ENCODE measurements around the gene KDM5B.
"Not testable (repeated sequence)": the region's sequence is repeated elsewhere in the genome, so short reads cannot be mapped to it uniquely, and the experiment has no call there.

KDM5B gene

DNA sequence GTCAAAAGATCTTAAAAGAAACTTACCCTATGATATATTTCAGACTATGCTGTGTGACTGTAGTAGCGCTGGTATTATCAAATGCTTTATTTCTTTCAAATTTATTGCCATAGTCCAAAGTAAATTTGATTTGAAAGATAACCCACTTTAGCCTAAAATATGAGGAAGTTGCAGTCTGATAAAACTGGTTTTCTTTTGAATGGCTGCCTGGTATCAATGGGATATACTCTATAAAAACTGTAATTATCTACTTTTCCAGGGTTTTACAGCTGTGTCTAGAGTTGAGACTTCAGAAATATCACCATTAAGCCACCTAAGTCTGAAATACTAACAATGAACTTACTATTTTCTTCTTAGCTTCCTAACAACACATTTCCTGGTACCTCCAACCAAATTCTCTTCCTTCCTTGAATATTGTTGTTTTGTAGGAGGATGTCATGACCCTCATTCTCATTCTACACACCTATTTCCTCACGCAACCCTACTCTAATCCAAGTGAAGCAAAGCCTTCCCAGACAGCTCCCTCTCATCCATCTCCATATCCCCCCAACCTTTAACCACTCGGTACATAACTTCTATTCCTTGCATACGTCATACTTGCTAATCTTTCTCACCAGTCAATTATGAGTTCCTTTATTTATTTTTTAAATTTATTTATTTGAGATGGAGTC is 17.0 kb downstream of the KDM5B start:
- DNase-seq (ENCODE audit: low read depth) = no peak

DNA sequence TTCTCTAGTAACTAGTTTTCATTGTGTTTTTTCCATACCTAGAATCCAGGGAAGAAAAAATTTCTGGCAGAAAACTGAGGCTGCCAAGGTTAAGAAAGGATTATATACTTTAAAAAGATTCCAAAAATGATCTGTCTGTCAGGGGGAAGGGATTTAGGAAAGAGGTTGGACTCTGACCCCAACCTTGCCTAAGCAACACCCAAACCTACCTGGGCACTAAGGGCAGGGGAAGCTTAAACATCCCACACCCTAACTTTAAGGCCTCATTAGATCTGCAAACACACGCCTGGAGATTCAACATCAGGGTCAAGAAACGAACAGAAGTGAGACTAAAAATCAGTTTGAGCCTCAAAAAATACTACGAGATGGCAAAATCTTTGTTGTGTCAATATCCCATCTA is 19.4 kb downstream of the KDM5B start:
- DNase-seq (ENCODE audit: low read depth) = no peak

DNA sequence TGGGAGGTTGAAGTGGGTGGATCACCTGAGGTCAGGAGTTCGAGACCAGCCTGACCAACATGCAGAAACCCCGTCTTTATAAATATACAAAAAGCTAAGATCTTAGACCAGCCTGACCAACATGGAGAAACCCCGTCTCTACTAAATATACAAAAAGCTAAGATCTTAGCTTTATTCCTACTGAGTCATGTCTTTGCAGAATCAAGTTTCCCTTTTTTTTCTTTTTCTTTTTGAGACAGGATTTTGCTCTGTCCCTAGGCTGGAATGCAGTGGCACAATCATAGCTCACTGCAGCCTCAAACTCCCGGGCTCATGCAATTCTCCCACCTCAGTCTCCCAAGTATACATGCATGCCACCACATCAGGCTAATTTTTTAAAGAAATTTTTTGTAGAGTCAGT is 21.4 kb downstream of the KDM5B start:
- DNase-seq (ENCODE audit: low read depth) = no peak

DNA sequence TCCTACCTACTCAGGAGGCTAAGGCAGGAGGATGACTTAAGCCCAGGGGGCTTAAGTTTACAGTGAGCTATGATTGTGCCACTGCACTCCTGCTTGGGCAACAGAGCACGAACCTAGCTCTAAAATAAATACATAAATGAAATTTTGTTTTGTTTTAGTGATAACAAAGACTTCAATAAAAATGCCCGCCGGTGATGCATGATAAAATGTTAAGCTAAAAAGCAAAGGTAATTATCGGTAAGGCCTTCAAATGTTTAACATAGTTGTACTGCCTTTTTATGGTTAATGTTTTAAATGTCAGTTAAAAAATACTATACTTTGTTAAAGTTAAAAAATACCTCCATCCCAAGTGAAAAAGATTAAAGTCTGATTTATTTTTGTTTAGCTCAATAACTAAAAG is 27.0 kb downstream of the KDM5B start:
- no peak for DNase-seq (ENCODE audit: low read depth)

DNA sequence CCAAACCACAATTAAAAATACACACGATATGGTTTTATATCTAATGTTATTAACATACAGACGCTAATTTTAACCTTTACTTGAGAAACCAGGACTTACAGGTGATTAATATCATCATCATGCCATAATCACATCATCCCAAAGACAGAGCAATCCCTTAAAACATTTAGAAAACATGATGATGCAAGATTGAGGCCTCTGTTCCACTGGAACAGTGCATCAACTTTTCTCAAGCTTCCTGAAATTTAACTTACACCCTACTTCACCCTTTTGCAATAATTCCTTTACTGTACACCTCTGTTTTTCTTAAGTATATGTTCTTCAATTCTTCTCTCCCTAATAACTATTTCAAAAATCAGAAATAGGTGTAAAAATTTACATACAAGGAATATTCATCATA is 38.1 kb downstream of the KDM5B start:
- DNase-seq (ENCODE audit: low read depth) = no peak

DNA sequence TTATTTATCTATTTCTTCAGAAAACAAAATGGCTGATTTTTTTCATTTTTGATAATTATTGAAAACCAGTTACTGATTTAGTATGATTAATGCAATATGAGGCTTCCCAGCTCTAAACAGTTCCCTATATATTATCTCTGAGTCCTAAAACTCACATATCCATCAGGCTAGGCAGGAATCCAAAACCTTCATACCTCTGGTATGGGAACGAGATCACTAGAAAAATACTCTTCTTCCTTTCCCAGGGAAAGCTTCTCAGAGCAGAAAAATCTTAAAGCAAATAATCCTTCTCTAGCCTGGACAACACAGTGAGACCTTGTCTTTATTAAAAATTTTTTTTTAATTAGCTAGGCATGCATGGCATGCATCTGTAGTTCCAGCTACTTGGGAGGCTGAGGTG is 42.5 kb downstream of the KDM5B start:
- DNase-seq (ENCODE audit: low read depth) = no peak

DNA sequence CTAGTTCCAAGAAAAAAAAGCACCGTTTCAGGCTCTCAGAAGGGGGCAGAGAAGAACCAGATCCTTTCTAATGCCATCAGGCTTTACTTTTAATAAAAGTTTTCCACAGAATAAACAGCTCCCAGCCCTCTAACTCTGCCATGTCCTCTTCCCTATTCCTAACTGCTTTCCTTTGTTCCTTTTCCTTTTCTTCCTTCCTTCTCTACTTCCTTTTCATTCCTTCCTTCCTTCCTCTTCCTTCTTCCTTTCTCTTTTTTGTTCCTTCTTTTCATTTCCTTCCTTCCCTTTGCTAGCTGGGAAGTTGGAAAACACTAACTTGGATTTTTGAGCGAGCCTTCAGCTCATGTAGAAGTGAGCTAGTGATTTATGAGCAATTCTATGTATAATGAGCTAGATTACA is 46.2 kb downstream of the KDM5B start:
- DNase-seq (ENCODE audit: low read depth) = no peak

DNA sequence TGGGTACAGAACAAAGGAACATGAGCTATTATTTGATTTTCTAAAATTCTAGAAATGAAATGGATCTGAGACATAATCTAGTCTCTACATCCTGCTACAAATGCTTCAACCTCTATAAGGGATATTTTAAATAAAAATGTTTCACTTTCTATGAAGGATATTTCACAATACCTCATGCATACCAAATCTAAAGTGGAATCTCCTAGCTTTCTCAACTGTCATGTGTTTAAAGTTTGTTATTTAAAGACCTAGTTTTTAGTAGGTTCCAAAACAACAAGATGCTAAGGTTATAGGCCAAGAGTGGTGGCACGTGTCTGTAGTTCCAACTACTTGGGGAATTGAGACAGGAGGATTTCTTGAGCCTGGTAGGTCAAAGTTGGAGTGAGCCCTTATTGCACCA is 47.6 kb downstream of the KDM5B start:
- no peak for DNase-seq (ENCODE audit: low read depth)

DNA sequence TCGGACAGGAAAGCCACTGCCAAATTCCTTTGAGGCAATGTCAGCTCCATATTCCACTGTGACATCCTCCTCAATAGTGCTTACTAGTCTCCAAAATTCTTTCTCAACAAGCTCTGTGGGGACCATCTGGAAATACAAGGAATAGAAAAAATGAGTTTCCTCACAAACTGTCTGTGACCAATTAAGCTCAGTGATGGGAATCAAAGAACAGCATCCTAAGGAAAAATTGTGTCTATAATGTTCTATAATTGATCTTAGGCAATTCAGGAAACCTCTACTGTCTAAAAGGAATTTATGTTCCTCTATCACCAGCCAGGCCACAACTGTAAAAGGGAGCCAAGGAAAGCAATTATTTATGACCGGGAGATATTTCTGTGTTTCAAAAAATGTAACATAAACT is 51.8 kb downstream of the KDM5B start:
- DNase-seq (ENCODE audit: low read depth) = no peak

DNA sequence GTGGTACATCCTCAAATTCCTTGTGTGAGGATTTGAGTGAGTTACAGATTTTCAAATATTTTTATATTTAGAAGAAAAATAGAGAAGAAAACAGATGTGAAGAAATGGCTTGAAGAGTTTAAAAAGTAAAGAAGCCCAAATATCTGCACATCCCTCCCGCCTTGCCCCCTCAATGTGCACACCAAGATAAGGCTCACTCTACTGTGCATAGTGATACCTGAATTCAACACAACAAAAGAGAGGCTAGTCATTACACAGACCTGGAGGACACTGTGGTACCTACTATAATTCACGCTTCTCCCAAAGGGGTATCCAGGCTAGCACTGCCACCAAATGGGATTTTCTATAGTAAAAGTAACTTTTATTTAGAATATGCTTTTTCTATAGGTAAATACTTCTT is 53.9 kb downstream of the KDM5B start:
- DNase-seq (ENCODE audit: low read depth) = no peak

DNA sequence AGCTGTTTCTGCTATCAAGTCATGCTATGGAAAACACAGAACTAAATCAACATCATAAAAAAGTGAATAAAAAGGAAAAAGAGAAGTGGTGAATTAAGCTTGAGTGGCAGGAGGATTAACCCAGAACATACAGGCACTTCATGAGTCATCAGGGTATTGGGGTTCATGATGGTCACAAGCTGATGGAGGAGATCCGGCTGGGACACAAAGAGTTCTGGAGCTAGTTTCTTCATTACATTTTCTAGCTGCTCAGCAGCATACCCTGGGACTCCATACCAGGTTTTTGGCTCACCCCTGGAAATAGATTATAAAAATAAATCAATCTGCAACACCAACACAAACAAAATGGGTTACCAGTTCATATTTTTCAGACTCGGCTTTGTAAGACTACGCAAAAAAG is 55.4 kb downstream of the KDM5B start:
- no peak for DNase-seq (ENCODE audit: low read depth)

DNA sequence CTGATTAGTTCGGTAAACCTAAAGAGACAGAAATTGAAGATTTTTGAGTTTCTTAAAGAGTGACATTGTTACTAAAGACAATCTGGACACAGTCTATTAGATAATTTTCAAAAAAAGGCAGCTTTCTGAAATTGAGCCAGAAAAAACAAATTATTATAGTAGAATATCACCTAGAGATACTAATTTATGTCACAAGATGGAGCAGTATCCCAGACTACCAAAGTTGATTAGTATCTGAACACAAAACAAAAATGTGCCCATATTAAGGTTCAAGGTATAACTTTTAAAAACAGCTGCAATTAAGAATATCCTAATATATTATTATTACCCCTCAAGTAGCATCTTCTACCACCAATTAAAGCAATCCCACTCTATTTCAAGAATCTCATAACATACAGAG is 57.5 kb downstream of the KDM5B start:
- no peak for DNase-seq (ENCODE audit: low read depth)

DNA sequence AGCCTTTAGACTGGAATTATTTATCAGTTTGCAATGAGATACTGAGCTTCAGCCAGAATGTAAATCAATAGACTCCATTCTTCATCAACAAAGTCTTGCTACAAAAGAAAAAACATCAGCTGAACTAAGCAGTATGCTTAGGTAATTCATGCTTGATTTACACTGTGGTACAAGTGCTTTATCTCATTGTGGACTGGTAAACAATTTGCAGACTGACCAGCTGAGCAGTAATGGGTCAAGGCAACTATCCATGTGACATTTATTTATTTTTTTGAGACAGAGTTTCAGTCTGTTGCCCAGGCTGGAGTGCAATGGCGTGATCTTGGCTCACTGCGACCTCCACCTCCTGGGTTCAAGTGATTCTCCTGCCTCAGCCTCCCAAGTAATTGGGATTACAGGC is 58.2 kb downstream of the KDM5B start:
- DNase-seq (ENCODE audit: low read depth) = no peak

DNA sequence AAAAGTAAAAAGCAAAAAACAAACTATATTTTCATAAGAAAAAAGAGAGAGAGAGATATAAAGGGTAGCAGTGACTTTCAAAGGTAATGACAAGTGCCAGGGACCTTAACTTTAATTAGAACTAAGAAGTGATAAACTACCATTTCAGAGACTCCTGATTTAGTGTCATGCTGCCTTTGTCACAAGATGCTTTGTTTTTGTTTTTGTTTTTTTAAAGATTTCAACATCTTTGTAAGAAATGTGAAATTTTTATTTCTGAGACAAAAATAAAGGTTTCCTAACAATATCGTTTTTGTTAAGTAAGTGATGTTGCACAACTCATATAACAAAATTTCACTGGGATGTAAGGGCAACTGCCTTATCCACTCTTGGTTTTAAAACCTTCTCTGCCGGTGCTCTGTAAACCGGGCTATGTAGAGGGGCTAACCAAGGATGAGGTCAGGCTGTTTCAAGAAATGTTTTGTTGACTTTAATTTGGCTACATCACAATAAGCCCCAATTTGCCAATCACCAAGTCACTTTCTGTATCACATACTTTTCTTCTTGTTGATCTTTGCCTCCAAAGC is 62.8 kb downstream of the KDM5B start:
- no peak for DNase-seq (ENCODE audit: low read depth)

DNA sequence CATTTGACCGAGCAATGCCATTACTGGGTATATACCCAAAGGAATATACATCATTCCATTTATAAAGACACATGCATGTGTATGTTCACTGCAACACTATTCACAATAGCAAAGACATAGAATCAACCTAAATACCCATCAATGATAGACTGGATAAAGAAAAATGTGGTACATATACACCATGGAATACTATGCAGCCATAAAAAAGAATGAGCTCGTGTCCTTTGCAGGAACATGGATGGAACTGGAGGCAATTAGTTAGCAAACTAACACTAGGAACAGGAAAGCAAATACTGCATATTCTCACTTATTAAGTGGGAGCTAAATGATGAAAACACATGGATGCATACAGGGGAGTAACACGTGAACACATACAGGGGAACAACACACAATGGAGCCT is 63.5 kb downstream of the KDM5B start:
- DNase-seq (ENCODE audit: low read depth) = not testable (repeated sequence)

DNA sequence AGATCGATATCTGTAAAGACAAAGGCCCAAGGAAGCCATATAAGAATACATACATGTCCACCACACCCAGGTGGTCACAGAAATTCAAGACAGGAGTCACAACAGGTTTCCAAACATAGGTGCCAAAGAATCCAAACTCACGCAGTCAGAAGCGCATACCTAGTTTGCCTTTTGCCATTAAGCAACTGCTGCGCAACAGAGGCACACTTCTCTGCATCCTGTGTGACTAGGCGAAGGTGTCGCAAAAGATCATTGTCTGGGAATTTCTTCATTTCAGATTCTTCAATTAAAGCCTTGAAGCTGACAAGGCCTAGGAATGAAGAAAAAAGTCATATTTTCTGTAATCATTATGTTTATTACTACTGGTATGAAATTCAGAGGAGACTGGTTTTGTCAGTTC is 65.7 kb downstream of the KDM5B start:
- DNase-seq (ENCODE audit: low read depth) = no peak

DNA sequence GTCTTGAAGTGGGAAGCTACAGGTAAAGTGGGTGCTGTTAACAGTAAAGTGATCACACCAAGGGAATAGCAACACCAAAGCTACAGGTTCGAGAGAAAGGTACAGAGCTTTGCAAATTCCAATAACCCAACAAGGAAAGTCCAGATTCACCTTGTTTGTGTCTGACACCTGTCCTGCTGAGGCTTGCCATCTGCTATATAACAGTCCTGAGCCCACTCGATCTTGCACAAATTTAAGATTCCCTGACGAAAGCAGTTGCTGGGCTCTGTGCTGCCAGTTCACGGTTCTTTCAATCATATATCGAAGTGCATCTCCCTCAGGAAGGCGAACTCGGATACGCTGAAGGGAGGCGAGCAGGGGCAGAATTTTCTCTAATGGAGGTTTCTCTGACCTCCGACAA is 75.0 kb downstream of the KDM5B start:
- no peak for DNase-seq (ENCODE audit: low read depth)

DNA sequence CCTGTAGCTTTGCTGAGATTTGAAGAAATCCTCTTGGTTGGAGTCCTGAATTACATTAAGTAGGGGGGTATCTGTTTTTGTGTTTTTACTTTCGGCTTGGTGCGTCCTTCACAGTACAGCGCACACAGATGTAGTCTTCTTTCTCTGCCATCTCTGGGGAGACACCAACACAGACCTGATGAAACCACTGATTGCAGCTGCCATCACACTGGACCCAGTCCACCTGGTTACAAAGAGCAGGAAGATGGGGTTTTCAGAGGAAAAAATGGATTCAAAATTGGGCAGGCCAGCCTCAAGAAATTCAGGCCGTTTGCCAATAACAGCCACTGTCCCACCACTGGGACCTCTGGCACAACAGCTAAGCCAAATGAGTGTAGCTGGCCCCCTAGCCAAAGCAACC is 79.3 kb downstream of the KDM5B start:
- no peak for DNase-seq (ENCODE audit: low read depth)

DNA sequence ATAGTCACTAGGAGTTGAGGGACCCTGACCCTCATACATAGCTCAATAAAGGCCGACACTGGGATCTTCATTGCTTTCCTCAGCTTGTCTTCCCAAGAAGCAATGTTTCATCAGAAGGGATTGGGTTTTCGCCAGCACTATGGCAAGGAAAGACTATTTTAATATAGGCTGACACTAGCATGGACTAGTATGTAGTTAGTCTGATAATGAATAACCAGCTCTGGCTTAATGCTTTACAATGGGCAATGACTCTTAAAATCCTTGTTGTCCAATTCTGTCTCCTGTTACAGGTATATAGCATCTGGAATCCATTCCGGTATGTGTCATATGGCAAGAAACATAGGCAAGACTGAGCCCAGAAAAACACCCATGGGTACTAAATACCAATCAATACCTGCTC is 82.7 kb downstream of the KDM5B start:
- DNase-seq (ENCODE audit: low read depth) = no peak

DNA sequence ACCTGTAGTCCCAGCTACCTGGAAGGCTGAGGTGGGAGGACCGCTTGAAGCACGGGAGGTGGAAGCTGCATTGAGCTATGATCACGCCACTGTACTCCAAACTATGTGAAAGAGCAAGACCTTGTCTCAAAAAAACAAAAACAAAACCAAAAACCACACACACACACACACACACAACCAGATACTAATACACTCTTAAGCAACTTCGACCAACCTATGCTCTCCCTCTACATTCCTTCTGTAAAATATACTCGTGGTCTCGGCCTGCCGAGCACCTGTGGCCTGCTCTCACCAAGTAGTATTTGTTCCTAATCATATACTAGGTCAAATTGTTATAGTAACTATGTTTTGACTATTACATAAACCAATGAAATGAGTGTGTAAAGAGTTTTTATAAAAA is 84.5 kb downstream of the KDM5B start:
- no peak for DNase-seq (ENCODE audit: low read depth)

DNA sequence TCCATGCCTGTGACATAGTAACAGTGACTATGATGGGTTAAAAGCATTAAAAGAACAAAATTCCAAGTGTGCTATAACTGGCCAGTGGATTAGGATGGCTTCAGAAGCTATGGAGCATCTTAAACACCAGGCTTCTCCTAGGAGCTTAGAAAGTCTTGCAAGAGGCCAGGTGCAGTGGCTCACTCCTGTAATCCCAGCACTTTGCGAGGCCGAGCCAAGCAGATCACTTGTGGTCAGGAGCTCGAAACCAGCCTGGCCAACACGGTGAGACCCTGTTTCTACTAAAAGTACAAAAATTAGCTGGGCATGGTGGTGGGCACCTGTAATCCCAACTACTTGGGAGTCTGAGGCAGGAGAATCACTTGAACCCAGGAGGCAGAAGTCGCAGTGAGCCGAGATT is 85.2 kb downstream of the KDM5B start:
- DNase-seq (ENCODE audit: low read depth) = not testable (repeated sequence)

DNA sequence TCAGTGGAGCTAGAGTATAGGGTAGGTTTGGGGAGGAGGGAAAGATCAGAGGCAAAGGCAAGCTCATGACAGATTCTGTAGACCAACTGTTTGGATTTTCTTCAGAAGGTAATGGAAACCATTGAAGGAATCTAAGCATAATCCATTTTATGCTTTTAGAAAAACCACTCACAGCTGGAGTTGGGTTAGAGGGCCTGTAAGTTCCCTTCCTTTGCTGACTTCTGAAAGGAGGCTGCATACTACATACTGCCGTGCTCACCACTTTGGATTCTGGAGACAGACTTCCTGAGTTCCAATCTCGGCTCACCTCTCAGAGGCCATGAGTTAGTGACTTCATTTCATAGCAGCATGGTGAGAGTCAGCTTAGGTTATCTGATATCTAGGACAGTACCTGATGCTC is 91.6 kb downstream of the KDM5B start:
- DNase-seq (ENCODE audit: low read depth) = no peak

DNA sequence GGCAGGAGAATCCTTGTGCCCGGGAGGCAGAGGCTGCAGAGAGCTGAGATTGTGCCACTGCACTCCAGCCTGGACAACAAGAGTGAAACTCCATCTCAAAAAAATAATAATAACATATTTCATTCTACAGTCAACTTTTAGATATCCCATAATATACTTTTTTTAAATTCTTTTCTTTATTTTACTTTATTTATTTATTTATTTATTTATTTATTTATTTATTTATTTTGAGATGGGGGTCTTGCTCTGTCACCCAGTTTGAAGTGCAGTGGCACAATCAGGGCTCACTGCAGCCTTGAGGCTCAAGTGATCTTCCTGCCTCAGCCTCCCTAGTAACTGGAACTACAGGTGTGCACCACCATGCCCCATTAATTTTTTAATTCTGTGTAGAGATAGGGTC is 94.0 kb downstream of the KDM5B start:
- not testable (repeated sequence) for DNase-seq (ENCODE audit: low read depth)

DNA sequence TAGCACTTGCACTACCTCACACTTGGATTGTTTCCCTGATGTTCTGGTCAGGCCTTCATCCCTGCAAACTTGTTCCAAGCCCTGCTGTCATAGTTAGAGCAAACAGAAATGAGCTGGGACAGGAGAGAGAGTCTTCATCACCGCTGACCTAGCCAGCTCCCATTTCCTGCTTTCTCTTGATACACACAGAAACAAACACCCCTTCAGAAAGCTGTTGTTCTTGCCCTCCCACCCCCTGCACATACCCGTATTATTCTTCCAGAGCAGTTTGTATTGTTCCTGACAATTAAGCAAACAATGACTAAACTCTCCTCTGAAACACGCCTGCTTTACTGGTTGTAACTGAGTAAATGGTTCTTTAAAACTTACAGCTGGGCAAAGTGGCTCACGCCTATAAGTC is 95.1 kb downstream of the KDM5B start:
- no peak for DNase-seq (ENCODE audit: low read depth)

Data from CMK (cell line).